Cerebellar nuclear complex (tissue), 1 donor: Measurements from ENCODE around the gene USH1C.

Experiments used
- DNase-seq, 2 experiments: peaks; one replicate each; lab custom pipeline; 2025; lab: John Stamatoyannopoulos, UW

USH1C gene

GRCh38 chr11:17504330-17505107 lies 39.7 kb downstream of the USH1C start:
- peak; percentile 15 to 60 for DNase-seq

- no peak for DNase-seq
Observed at GRCh38 chr11:17502630-17503029, 41.6 kb downstream of the USH1C start.

GRCh38 chr11:17500673-17501072 lies 43.5 kb downstream of the USH1C start:
- DNase-seq: no peak

GRCh38 chr11:17498475-17498874 lies 45.7 kb downstream of the USH1C start:
- DNase-seq: peak in 1 of 2 experiments; percentile 60

GRCh38 chr11:17498058-17498457 lies 46.2 kb downstream of the USH1C start:
- no peak for DNase-seq

DNA sequence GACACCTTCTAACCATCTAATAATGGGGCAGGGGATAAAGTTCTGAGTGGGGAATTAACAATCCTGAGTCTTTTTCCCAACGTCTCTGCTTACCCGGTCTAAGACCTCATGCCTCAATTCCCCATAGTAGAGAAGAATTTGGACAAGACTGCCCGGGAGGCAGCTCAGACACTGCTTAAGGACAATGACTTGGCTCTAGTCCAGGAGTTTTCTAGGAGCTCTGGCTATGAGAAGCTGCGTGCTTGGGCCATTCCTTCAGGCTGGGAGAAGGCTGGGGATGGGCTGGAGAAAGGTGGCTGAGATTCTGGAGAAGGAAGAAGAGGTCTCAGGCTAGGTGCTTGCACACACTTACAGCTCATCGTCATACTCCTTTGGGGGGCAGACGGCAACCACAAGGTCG lies 47.8 kb downstream of the USH1C start:
- DNase-seq: no peak

DNA sequence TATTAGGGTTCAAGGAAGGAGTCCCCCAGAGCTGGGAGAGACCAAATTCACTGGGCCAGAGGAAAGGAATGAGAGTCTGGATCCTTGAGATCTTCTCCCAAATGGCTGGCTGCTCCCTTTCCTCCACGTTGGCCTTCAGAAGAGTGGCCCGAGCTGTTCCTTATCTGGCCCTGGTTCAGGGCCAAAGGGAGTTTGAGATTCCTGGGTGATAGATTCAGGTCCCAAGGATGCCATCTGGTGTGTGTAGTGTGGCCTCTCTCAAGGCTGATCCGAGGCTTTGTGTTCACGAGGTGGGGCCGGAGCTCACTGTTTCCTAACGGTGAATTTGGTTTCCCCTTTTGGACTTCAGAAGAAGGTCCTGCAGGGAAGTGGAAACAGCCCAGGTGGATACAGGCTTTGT lies 50.2 kb downstream of the USH1C start:
- DNase-seq: no peak

DNA sequence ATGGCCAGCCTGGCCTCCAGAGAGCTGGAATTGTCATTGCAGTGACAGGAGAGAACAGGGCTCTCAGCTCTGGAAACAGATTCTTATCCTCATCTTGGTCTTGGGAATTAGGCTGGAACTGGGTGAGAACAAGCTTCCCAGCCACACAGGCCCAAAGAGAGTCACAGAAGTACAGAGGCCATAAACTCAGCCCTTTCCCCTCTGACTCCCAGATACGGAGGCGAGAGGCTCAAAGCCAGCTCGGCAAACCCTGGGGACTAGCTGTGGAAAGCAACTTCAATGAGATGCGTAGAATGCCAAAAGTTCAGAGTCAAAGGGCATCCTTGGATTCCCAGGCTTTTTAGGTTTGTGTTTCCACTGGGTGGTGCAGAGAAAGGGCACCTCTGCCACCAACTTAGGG lies 53.3 kb downstream of the USH1C start:
- no peak for DNase-seq

DNA sequence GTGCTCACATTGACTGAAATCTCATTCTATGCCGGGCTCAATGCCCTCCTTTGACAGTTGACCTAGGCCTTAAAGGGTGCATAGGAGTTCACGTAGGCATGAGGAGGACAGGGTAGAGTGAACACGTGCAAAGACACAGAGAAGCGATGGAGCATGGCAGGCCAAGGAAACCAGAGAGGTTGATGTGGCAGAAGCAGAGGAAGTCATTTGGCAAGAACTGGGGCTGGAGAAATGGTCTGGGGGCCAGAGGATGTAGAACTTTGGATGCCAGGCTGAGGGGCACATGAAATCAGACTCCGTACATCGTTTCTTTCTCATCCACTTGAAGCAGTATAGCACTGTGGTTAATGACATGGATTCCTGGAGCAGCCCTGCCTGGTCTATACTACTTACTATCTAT lies 54.0 kb downstream of the USH1C start:
- DNase-seq: no peak

GRCh38 chr11:17489751-17490150 lies 54.5 kb downstream of the USH1C start:
- no peak for DNase-seq

DNA sequence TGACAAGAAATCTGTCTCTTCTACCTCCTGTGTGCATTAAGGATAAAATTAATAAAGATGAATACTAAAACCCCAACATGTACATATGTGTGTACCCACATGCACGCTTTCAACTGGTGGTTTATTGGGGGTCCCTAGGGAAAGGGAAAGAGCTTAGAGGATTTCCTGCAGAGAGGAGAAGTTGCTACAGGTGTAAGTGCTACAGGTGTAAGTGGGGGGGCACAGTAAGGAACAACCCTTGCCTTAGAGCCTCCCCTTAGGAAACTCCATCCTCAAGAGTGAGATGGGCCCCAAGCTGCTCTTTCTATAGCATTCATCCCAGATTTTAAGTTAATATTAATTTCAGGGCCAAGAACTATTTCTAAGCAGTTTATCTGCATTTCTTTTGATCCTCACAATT lies 55.7 kb downstream of the USH1C start:
- no peak for DNase-seq

- DNase-seq: no peak
Observed at GRCh38 chr11:17486646-17487045, 57.6 kb downstream of the USH1C start.

DNA sequence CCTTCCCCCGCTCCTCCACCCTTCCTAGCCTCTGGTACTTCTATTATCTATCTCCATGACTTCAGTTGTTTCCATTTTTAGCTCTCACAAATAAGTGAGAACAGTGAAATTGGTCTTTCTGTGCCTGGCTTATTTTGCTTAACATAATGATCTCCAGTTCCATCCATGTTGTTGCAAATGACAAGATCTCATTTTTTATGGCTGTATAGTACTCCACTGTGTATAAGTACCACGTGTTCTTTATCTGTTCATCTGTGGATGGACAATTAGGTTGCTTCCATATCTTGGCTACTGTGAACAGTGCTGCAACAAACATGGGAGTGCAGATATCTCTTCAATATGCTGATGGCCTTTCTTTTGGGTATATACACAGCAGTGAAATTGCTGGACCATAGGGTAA lies 60.7 kb downstream of the USH1C start:
- no peak for DNase-seq

GRCh38 chr11:17481905-17482304 lies 62.3 kb downstream of the USH1C start:
- DNase-seq: no peak

GRCh38 chr11:17479284-17480214 lies 64.7 kb downstream of the USH1C start:
- DNase-seq: peak in 1 of 2 experiments; percentile 14

DNA sequence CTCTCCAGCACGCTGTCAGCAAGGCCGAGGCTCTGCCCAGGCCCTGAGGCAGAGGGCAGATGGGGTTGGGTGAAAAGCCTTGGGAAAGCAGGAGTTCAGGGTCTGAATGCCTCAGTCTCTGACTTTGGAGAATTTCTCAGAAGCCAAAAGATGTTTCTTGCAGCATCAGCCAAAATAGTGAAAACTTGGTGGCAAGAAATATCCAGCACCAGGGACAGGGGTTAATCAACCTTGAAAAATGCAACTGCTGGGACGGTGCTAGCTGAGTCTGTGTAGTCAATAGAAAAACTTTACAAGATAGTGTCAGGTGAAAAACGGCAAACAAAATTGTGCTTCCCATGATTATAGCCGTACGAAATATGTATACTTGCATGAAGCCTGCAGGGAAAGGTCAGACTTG lies 66.1 kb downstream of the USH1C start:
- no peak for DNase-seq

- no peak for DNase-seq
Observed at GRCh38 chr11:17477361-17477760, 66.9 kb downstream of the USH1C start.

DNA sequence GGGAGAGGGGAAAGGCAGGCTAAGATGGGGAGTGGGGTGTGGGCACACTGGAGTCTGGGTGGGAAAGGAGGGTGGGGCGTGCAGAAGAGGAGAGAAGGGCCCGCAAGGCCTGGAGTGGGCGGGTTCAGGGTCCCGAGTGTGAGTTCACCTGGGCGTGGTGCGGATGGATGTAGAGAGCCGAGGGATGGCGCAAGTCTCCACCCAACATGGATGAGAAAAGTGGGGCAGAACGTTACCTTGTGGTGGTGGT lies 67.2 kb downstream of the USH1C start:
- DNase-seq: no peak

DNA sequence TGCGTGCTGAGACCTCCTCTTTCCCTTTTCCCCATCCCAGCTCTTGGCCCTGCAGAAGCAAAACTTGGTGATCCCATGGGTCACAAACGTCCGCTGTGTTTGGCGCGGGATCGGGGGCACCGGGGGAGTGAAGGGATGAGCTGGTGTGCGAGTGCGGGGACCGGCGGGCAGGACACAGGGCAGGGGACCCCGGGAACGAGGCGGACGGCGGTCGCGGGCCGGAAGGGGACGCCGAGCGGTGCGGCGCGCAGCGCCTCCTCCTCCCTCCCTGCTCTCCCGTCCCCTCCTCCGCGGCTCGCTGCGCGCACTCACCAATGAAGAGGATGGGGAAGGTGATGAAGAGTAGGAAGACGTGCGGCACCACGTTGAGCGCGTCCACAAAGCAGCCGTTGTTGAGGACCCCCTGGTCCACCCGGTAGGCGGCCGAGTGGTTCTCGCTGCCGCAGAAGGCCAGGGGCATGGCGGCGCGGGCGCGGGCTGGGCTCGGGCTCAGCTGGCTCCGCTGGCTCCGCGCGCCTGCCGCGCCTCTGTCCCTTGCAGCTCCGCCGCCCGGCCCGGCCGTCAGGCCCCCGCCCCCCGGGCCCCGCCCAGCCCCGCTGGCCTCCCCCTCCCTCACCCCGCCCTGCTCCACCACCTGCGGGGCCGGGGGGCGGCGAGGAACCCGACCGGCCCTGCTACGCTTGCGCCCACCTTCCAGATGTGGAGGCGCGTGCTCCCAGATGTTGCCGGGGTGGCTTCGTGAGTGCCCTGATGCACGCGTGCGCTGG lies 67.7 kb downstream of the USH1C start, which contains the start of gene ABCC8:
Gene ABCC8, minus strand, starts transcription at position 529 of the 767 bp plus-strand sequence. Its CDS starts 69 bp downstream, at position 460.
- no peak for DNase-seq

DNA sequence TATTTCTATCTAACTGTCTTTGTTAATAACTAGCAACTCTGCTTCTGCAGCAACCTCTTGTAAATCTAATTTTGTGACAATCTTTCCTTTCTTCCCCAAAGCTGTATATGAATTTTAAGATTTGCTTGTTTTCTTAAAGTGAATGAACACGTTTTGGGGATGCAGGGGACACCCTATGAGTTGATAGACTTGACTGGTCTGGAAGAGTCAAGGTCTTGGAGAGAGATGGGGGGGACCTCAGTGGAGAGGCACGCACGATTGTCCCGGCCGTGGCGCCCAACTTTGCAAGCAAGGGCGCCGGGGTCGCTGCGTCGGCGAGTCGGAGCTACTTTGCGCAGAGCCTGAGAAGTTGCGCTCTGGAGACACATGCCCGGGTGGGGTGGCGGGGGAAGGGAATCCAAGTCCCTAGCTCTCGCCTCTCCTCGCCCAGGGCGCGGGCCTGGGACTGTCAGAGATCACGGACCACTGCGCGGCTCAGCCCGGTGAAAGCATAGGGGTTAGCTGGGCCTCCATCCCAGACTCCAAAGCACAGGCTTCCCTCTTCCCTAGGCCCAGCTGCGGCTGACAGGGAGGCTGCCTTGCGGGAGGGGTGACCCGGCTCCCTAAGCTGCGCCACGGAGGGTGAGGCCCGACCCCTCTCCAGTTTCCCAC lies 68.4 kb downstream of the USH1C start:
- no peak for DNase-seq

- peak in 1 of 2 experiments; percentile 51 for DNase-seq
Observed at GRCh38 chr11:17473071-17473744, 71.0 kb downstream of the USH1C start.
